GM21526 (cell line): ENCODE results near the gene CAMK2G.
"Not testable (repeated sequence)": the region's sequence is repeated elsewhere in the genome, so short reads cannot be mapped to it uniquely, and the experiment has no call there.

Experiments
- ATAC-seq: cut with Tn5 transposase; IDR thresholded peaks from one replicate; pipeline ENCODE4 v1.9.1; 2021; ENCODE audit warnings: moderate library complexity; ENCODE audit not compliant: unreplicated experiment, low FRiP score

CAMK2G gene

GRCh38 chr10:73874267-73875138 is at the start of gene CAMK2G:
Gene CAMK2G, minus strand, starts transcription at chr10:73874555. Its CDS starts 94 bp downstream, at chr10:73874461.
- peak; percentile 73 for ATAC-seq

- no peak for ATAC-seq
Observed at GRCh38 chr10:73922864-73923133, 48.4 kb upstream of the CAMK2G start.

- no peak for ATAC-seq
Observed at GRCh38 chr10:73922007-73922863, 47.9 kb upstream of the CAMK2G start.

- ATAC-seq = no peak
Observed at GRCh38 chr10:73920089-73920488, 45.7 kb upstream of the CAMK2G start.

GRCh38 chr10:73919481-73919880 is 45.1 kb upstream of the CAMK2G start:
- ATAC-seq = not testable (repeated sequence)

GRCh38 chr10:73917566-73918305 is 43.4 kb upstream of the CAMK2G start:
- no peak for ATAC-seq

GRCh38 chr10:73916761-73917470 is 42.6 kb upstream of the CAMK2G start:
- ATAC-seq = no peak

GRCh38 chr10:73915206-73915851 is 41.0 kb upstream of the CAMK2G start:
- ATAC-seq = no peak

- no peak for ATAC-seq
Observed at GRCh38 chr10:73914036-73914435, 39.7 kb upstream of the CAMK2G start.

- ATAC-seq = no peak
Observed at GRCh38 chr10:73911553-73912004, 37.2 kb upstream of the CAMK2G start.

- ATAC-seq = no peak
Observed at GRCh38 chr10:73910764-73911552, 36.6 kb upstream of the CAMK2G start, which contains the start of gene PLAU. Gene PLAU, plus strand, starts transcription at chr10:73911132. Its CDS starts 424 bp downstream, at chr10:73911556.

GRCh38 chr10:73910401-73910763 is 36.0 kb upstream of the CAMK2G start:
- no peak for ATAC-seq

GRCh38 chr10:73909540-73910115 is 35.3 kb upstream of the CAMK2G start:
- no peak for ATAC-seq

- ATAC-seq = no peak
Observed at GRCh38 chr10:73908853-73909539, 34.6 kb upstream of the CAMK2G start.

GRCh38 chr10:73907841-73908517 is 33.6 kb upstream of the CAMK2G start:
- no peak for ATAC-seq

- ATAC-seq = no peak
Observed at GRCh38 chr10:73906524-73907447, 32.4 kb upstream of the CAMK2G start.
